Mucosa of stomach (tissue), 1 donor: ENCODE data around the gene TRAPPC2L.

Source experiments
- H3K27me3 ChIP-seq: one replicate; pipeline ENCODE4 v1.7.0; 2013; ENCODE audit warnings: mild to moderate bottlenecking, low read length; ENCODE audit not compliant: control insufficient read depth, insufficient read depth
- H3K36me3 ChIP-seq: one replicate; pipeline ENCODE4 v1.7.0; 2013; ENCODE audit warnings: low read length; ENCODE audit not compliant: control insufficient read depth, insufficient read depth
- H3K4me1 ChIP-seq: one replicate; pipeline ENCODE4 v1.7.0; 2013; ENCODE audit warnings: mild to moderate bottlenecking, low read length; ENCODE audit not compliant: control insufficient read depth, insufficient read depth
- H3K4me3 ChIP-seq: one replicate; pipeline ENCODE4 v1.7.0; 2013; ENCODE audit warnings: low read length
- H3K9ac ChIP-seq: one replicate; pipeline ENCODE4 v1.7.0; 2013; ENCODE audit warnings: mild to moderate bottlenecking, low read length, moderate library complexity
- H3K9me3 ChIP-seq: one replicate; pipeline ENCODE4 v1.7.0; 2013; ENCODE audit warnings: mild to moderate bottlenecking, low read length, moderate library complexity; ENCODE audit not compliant: control insufficient read depth
- donor health status: Pancreatic carcinoma.

Gene TRAPPC2L

GRCh38 chr16:88857728-88858339, 907 bp downstream of the TRAPPC2L start:
- Histone ChIP-seq H3K4me3 (peak overlapping the region; percentile 53), H3K4me1 (peaks cover 18% of the 10 kb centered on the region), H3K36me3 (no peaks in the 10 kb centered on the region), H3K27me3 (no peaks in the 10 kb centered on the region), H3K9ac (peak overlapping the region; percentile 68), H3K9me3 (no peaks in the 10 kb centered on the region)

- Histone ChIP-seq H3K9ac (no peak overlapping the region), H3K27me3 (no peaks in the 10 kb centered on the region), H3K36me3 (no peaks in the 10 kb centered on the region), H3K9me3 (no peaks in the 10 kb centered on the region), H3K4me3 (no peak overlapping the region), H3K4me1 (peaks cover 18% of the 10 kb centered on the region)
Observed at GRCh38 chr16:88859381-88860091, 2.6 kb downstream of the TRAPPC2L start.

GRCh38 chr16:88861359-88861758, 4.4 kb downstream of the TRAPPC2L start:
- no peaks in the 10 kb centered on the region for H3K9me3 ChIP-seq
- no peak overlapping the region for H3K9ac ChIP-seq
- no peaks in the 10 kb centered on the region for H3K36me3 ChIP-seq
- peaks cover 6% of the 10 kb centered on the region for H3K4me1 ChIP-seq
- peaks cover 4% of the 10 kb centered on the region for H3K27me3 ChIP-seq
- no peak overlapping the region for H3K4me3 ChIP-seq

GRCh38 chr16:88862968-88863367, 6.0 kb downstream of the TRAPPC2L start:
- H3K9ac ChIP-seq: no peak overlapping the region
- H3K9me3 ChIP-seq: no peaks in the 10 kb centered on the region
- H3K36me3 ChIP-seq: no peaks in the 10 kb centered on the region

GRCh38 chr16:88863426-88863825, 6.5 kb downstream of the TRAPPC2L start:
- H3K4me3 ChIP-seq: no peak overlapping the region
- no peaks in the 10 kb centered on the region for H3K36me3 ChIP-seq
- peaks cover 5% of the 10 kb centered on the region for H3K27me3 ChIP-seq
- H3K9ac ChIP-seq: no peak overlapping the region
- no peaks in the 10 kb centered on the region for H3K9me3 ChIP-seq
- no peaks in the 10 kb centered on the region for H3K4me1 ChIP-seq

More at GRCh38 chr16:88862968-88863367, 6.0 kb downstream of the TRAPPC2L start:
- H3K4me3 ChIP-seq: no peak overlapping the region
- peaks cover 5% of the 10 kb centered on the region for H3K27me3 ChIP-seq
- H3K4me1 ChIP-seq: peaks cover 3% of the 10 kb centered on the region

- H3K4me3 ChIP-seq: no peak overlapping the region
- H3K9ac ChIP-seq: no peak overlapping the region
- no peaks in the 10 kb centered on the region for H3K9me3 ChIP-seq
- H3K4me1 ChIP-seq: no peaks in the 10 kb centered on the region
- H3K27me3 ChIP-seq: peaks cover 10% of the 10 kb centered on the region
- H3K36me3 ChIP-seq: no peaks in the 10 kb centered on the region
Observed at GRCh38 chr16:88864099-88864498, 7.2 kb downstream of the TRAPPC2L start.

- H3K27me3 ChIP-seq: peaks cover 13% of the 10 kb centered on the region
- no peaks in the 10 kb centered on the region for H3K4me1 ChIP-seq
- no peak overlapping the region for H3K4me3 ChIP-seq
- H3K36me3 ChIP-seq: no peaks in the 10 kb centered on the region
- H3K9ac ChIP-seq: no peak overlapping the region
- H3K9me3 ChIP-seq: no peaks in the 10 kb centered on the region
Observed at GRCh38 chr16:88864521-88864920, 7.6 kb downstream of the TRAPPC2L start.

- Histone ChIP-seq H3K4me1 (no peaks in the 10 kb centered on the region), H3K9ac (no peak overlapping the region), H3K36me3 (no peaks in the 10 kb centered on the region), H3K27me3 (peaks cover 18% of the 10 kb centered on the region), H3K4me3 (no peak overlapping the region), H3K9me3 (no peaks in the 10 kb centered on the region)
Observed at GRCh38 chr16:88865310-88865709, 8.4 kb downstream of the TRAPPC2L start.

GRCh38 chr16:88865742-88866141, 8.8 kb downstream of the TRAPPC2L start:
- H3K9me3 ChIP-seq: no peaks in the 10 kb centered on the region
- no peak overlapping the region for H3K4me3 ChIP-seq
- peaks cover 22% of the 10 kb centered on the region for H3K27me3 ChIP-seq
- no peaks in the 10 kb centered on the region for H3K36me3 ChIP-seq
- no peaks in the 10 kb centered on the region for H3K4me1 ChIP-seq
- no peak overlapping the region for H3K9ac ChIP-seq

GRCh38 chr16:88866151-88866920, 9.4 kb downstream of the TRAPPC2L start, which contains the start of gene PABPN1L:
Gene PABPN1L, minus strand, starts transcription at chr16:88866660. Its CDS starts 54 bp downstream, at chr16:88866606.
- peaks cover 28% of the 10 kb centered on the region for H3K27me3 ChIP-seq
- H3K4me1 ChIP-seq: no peaks in the 10 kb centered on the region
- H3K9ac ChIP-seq: no peak within 1 kb of the TSS
- no peaks in the 10 kb centered on the region for H3K9me3 ChIP-seq
- no peak within 1 kb of the TSS for H3K4me3 ChIP-seq
- no peaks in the 10 kb centered on the region for H3K36me3 ChIP-seq

GRCh38 chr16:88867581-88868246, 10.8 kb downstream of the TRAPPC2L start:
- Histone ChIP-seq H3K27me3 (peaks cover 33% of the 10 kb centered on the region), H3K9ac (no peak overlapping the region), H3K4me3 (no peak overlapping the region), H3K36me3 (no peaks in the 10 kb centered on the region), H3K9me3 (no peaks in the 10 kb centered on the region), H3K4me1 (no peaks in the 10 kb centered on the region)
